Activated naive CD8-positive, alpha-beta T cell treated with anti-CD3 and anti-CD28 coated beads for 36 hours (primary cell): ENCODE data around the gene SLC5A5. TPM values are rescaled to one million over a fixed set of nuclear protein-coding genes. Genes with fewer than 3 reads are reported as not detected.

ENCODE experiments used
- DNase-seq: peaks from one replicate; pipeline ENCODE4 v3.0.0; 2021
- H3K27ac Mint-ChIP-seq: one replicate; pipeline ENCODE4 v1.8.0; 2022; ENCODE audit warnings: mild to moderate bottlenecking, moderate library complexity, mixed read lengths
- H3K27me3 Mint-ChIP-seq: one replicate; pipeline ENCODE4 v1.8.0; 2022; ENCODE audit warnings: mild to moderate bottlenecking, mixed read lengths
- H3K36me3 Mint-ChIP-seq: one replicate; pipeline ENCODE4 v1.8.0; 2021; ENCODE audit warnings: mild to moderate bottlenecking, mixed read lengths
- H3K4me1 Mint-ChIP-seq: one replicate; pipeline ENCODE4 v1.8.0; 2021; ENCODE audit warnings: mixed read lengths
- H3K4me3 Mint-ChIP-seq: one replicate; pipeline ENCODE4 v1.8.0; 2022; ENCODE audit warnings: mild to moderate bottlenecking, moderate library complexity, mixed read lengths
- H3K9me3 Mint-ChIP-seq: one replicate; pipeline ENCODE4 v1.8.0; 2022; ENCODE audit warnings: mixed read lengths
- total RNA-seq, 2 experiments: library from RNA; stranded (reverse); gene quantifications; one replicate each; pipeline ENCODE4 v1.2.3, GENCODE V29; 2021

The SLC5A5 gene
- total RNA-seq, 2 experiments from 2014 or later: 1.5 to 1.7 TPM

- H3K4me1 Mint-ChIP-seq: peaks cover 14% of the 10 kb centered on the region
- H3K27ac Mint-ChIP-seq: no peak overlapping the region
- H3K36me3 Mint-ChIP-seq: peaks cover 6% of the 10 kb centered on the region
- no peak overlapping the region for H3K4me3 Mint-ChIP-seq
- H3K9me3 Mint-ChIP-seq: no peaks in the 10 kb centered on the region
- H3K27me3 Mint-ChIP-seq: no peaks in the 10 kb centered on the region
- no peak for DNase-seq
Observed at GRCh38 chr19:17943274-17944221, 71.8 kb downstream of the SLC5A5 start.

- Mint-ChIP-seq H3K4me1 (peaks cover 22% of the 10 kb centered on the region), H3K4me3 (no peak overlapping the region), H3K9me3 (no peaks in the 10 kb centered on the region), H3K27me3 (peaks cover 7% of the 10 kb centered on the region), H3K36me3 (peaks cover 5% of the 10 kb centered on the region), H3K27ac (no peak overlapping the region)
- DNase-seq: no peak
Observed at GRCh38 chr19:17944301-17944700, 72.6 kb downstream of the SLC5A5 start.

Other genes with a start within 250 kb of the SLC5A5 start
- gene UNC13A, start 183.6 kb upstream of the SLC5A5 start, total RNA-seq: under 1 TPM in 1 of 2 experiments, not detected in 1; 0.08 TPM
- 10 to 100 TPM; 61.0 to 62.2 TPM for gene MAP1S, start 152.5 kb upstream of the SLC5A5 start, total RNA-seq
- gene FCHO1, start 120.5 kb upstream of the SLC5A5 start, total RNA-seq: 10 to 100 TPM; 35.8 to 38.7 TPM
- gene B3GNT3, start 76.8 kb upstream of the SLC5A5 start, total RNA-seq: not detected
- gene INSL3, start 50.4 kb upstream of the SLC5A5 start, total RNA-seq: 1 to 10 TPM; 1.7 to 1.8 TPM
- 10 to 100 TPM; 90.3 to 91.1 TPM for gene JAK3, start 24.0 kb upstream of the SLC5A5 start, total RNA-seq
- 1,000 to 10,000 TPM; 3,144 to 3,196 TPM for gene RPL18A, start 12.0 kb upstream of the SLC5A5 start, total RNA-seq
- gene CCDC124, start 61.1 kb downstream of the SLC5A5 start, total RNA-seq: 100 to 1,000 TPM; 159 to 160 TPM
- under 1 TPM in 1 of 2 experiments, not detected in 1; 0.34 TPM for gene KCNN1, start 95.2 kb downstream of the SLC5A5 start, total RNA-seq
- gene ARRDC2, start 136.2 kb downstream of the SLC5A5 start, total RNA-seq: 10 to 100 TPM; 20.1 to 20.6 TPM
- 10 to 100 TPM; 26.5 to 26.9 TPM for gene IL12RB1, start 215.0 kb downstream of the SLC5A5 start, total RNA-seq
- 10 to 100 TPM; 11.8 to 14.4 TPM for gene MAST3, start 225.8 kb downstream of the SLC5A5 start, total RNA-seq